OCI-LY1 (cell line): ENCODE results near the gene SLC47A2.

Source experiments
- H2AFZ ChIP-seq: fragments of 200-600 bp; sonication (generic), shearing (Covaris generic); 2 replicates; pipeline ENCODE4 v1.6.0; 2014; ENCODE audit warnings: antibody characterized with exemption, mild to moderate bottlenecking, low read length
- H3F3A ChIP-seq: fragments of 200-600 bp; sonication (generic), shearing (Covaris generic); 2 replicates; pipeline ENCODE4 v1.6.0; 2014; ENCODE audit warnings: mild to moderate bottlenecking, antibody characterized with exemption, low read length, moderate library complexity; ENCODE audit not compliant: insufficient read depth
- H3K27ac ChIP-seq: fragments of 200-600 bp; sonication (generic); 2 replicates; pipeline ENCODE4 v1.5.1; 2014; ENCODE audit warnings: low read length, mixed run types, mild to moderate bottlenecking, low read depth; ENCODE audit not compliant: poor library complexity, severe bottlenecking
- H3K27me3 ChIP-seq: fragments of 200-600 bp; sonication (generic); 2 replicates; pipeline ENCODE4 v1.6.0; 2014; ENCODE audit warnings: antibody characterized with exemption, mild to moderate bottlenecking, low read length, moderate library complexity; ENCODE audit not compliant: insufficient read depth
- H3K36me3 ChIP-seq: fragments of 200-600 bp; sonication (generic); 2 replicates; pipeline ENCODE4 v1.6.1; 2014; ENCODE audit warnings: mild to moderate bottlenecking, antibody characterized with exemption, low read length, moderate library complexity, mixed read lengths; ENCODE audit not compliant: insufficient read depth
- H3K4me1 ChIP-seq: fragments of 200-600 bp; sonication (generic); 2 replicates; pipeline ENCODE4 v1.5.1; 2014; ENCODE audit warnings: mild to moderate bottlenecking, low read length, moderate library complexity; ENCODE audit not compliant: insufficient read depth, severe bottlenecking
- H3K4me2 ChIP-seq: fragments of 200-600 bp; sonication (generic), shearing (Covaris generic); 2 replicates; pipeline ENCODE4 v1.6.1; 2014; ENCODE audit warnings: low read length
- H3K4me3 ChIP-seq: fragments of 200-600 bp; sonication (generic); 2 replicates; pipeline ENCODE4 v1.5.1; 2014; ENCODE audit warnings: low read length, low read depth, mild to moderate bottlenecking, mixed read lengths; ENCODE audit not compliant: poor library complexity, severe bottlenecking
- H3K79me2 ChIP-seq: fragments of 200-600 bp; shearing (Covaris generic); 2 replicates; pipeline ENCODE4 v1.6.1; 2016; ENCODE audit warnings: mixed run types, low read length, mixed read lengths; ENCODE audit not compliant: insufficient read depth
- H3K9ac ChIP-seq: fragments of 200-600 bp; sonication (generic), shearing (Covaris generic); 2 replicates; pipeline ENCODE4 v1.6.1; 2014; ENCODE audit warnings: mild to moderate bottlenecking, low read length, mixed read lengths
- H3K9me2 ChIP-seq: fragments of 200-600 bp; sonication (generic), shearing (Covaris generic); 2 replicates; pipeline ENCODE4 v1.6.1; 2014; ENCODE audit warnings: low read depth, mild to moderate bottlenecking, low read length, mixed read lengths
- H3K9me3 ChIP-seq: fragments of 200-600 bp; shearing (Covaris generic); 2 replicates; pipeline ENCODE4 v1.6.1; 2014; ENCODE audit warnings: low read length, mixed read lengths
- H4K20me1 ChIP-seq: fragments of 200-600 bp; sonication (generic), shearing (Covaris generic); 2 replicates; pipeline ENCODE4 v1.6.0; 2016; ENCODE audit warnings: mild to moderate bottlenecking, low read length; ENCODE audit not compliant: insufficient read depth
- CTCF ChIP-seq: fragments of 200-600 bp; sonication (generic), shearing (Covaris generic); IDR thresholded peaks from 2 replicates; pipeline ENCODE4 v1.5.1; 2017; ENCODE audit warnings: mild to moderate bottlenecking, antibody characterized with exemption, low read length, moderate library complexity, mixed read lengths
- EZH2 ChIP-seq: fragments of 200-600 bp; sonication (generic), shearing (Covaris generic); IDR thresholded peaks from 2 replicates; pipeline ENCODE4 v1.8.0; 2017; ENCODE audit warnings: borderline replicate concordance, mixed run types, mild to moderate bottlenecking, antibody characterized with exemption, low read length, moderate library complexity, mixed read lengths

Gene SLC47A2

GRCh38 chr17:19656336-19656735 is 60.0 kb downstream of the SLC47A2 start:
- Histone ChIP-seq H2AFZ (no peak overlapping the region), H3K4me1 (no peaks in the 10 kb centered on the region), H3K9ac (no peak overlapping the region), H3K4me2 (no peak overlapping the region), H3K9me3 (no peaks in the 10 kb centered on the region), H3K79me2 (no peaks in the 10 kb centered on the region), H3F3A (no peaks in the 10 kb centered on the region), H3K27ac (no peak overlapping the region), H3K36me3 (peaks cover 41% of the 10 kb centered on the region), H3K27me3 (no peaks in the 10 kb centered on the region), H3K4me3 (no peak overlapping the region), H4K20me1 (no peaks in the 10 kb centered on the region), H3K9me2 (no peaks in the 10 kb centered on the region)
- TF ChIP-seq EZH2 (no peak), CTCF (no peak)

GRCh38 chr17:19654896-19655295 is 61.5 kb downstream of the SLC47A2 start:
- Histone ChIP-seq H4K20me1 (no peaks in the 10 kb centered on the region), H2AFZ (no peak overlapping the region), H3K9ac (no peak overlapping the region), H3K27me3 (no peaks in the 10 kb centered on the region), H3K27ac (no peak overlapping the region), H3K9me2 (no peaks in the 10 kb centered on the region), H3K4me2 (no peak overlapping the region), H3K36me3 (peaks cover 42% of the 10 kb centered on the region), H3K4me3 (no peak overlapping the region), H3F3A (no peaks in the 10 kb centered on the region), H3K79me2 (no peaks in the 10 kb centered on the region; the same call in 1 of the 2 replicates), H3K9me3 (no peaks in the 10 kb centered on the region), H3K4me1 (peaks cover 10% of the 10 kb centered on the region)
- TF ChIP-seq CTCF (no peak), EZH2 (no peak)

GRCh38 chr17:19654342-19654886 is 62.0 kb downstream of the SLC47A2 start:
- H3K27ac ChIP-seq: no peak overlapping the region
- H3K9ac ChIP-seq: no peak overlapping the region
- no peaks in the 10 kb centered on the region for H3K9me2 ChIP-seq
- H3K9me3 ChIP-seq: no peaks in the 10 kb centered on the region
- H3K4me1 ChIP-seq: peaks cover 15% of the 10 kb centered on the region
- no peak for TF ChIP-seq CTCF
- TF ChIP-seq EZH2: no peak
- H3K79me2 ChIP-seq: peaks cover 3% of the 10 kb centered on the region
- no peaks in the 10 kb centered on the region for H3F3A ChIP-seq
- no peaks in the 10 kb centered on the region for H3K27me3 ChIP-seq
- no peak overlapping the region for H3K4me2 ChIP-seq
- H4K20me1 ChIP-seq: no peaks in the 10 kb centered on the region
- H3K36me3 ChIP-seq: peaks cover 42% of the 10 kb centered on the region
- H2AFZ ChIP-seq: no peak overlapping the region
- H3K4me3 ChIP-seq: no peak overlapping the region
